Activated naive CD8-positive, alpha-beta T cell treated with anti-CD3 and anti-CD28 coated beads for 36 hours (primary cell): ENCODE data around the gene PFKP. TPM values are rescaled to one million over a fixed set of nuclear protein-coding genes. Genes with fewer than 3 reads are reported as not detected.

Source experiments
- DNase-seq: peaks from one replicate; pipeline ENCODE4 v3.0.0; 2021
- H3K27ac Mint-ChIP-seq: one replicate; pipeline ENCODE4 v1.8.0; 2022; ENCODE audit warnings: mild to moderate bottlenecking, moderate library complexity, mixed read lengths
- H3K27me3 Mint-ChIP-seq: one replicate; pipeline ENCODE4 v1.8.0; 2022; ENCODE audit warnings: mild to moderate bottlenecking, mixed read lengths
- H3K36me3 Mint-ChIP-seq: one replicate; pipeline ENCODE4 v1.8.0; 2021; ENCODE audit warnings: mild to moderate bottlenecking, mixed read lengths
- H3K4me1 Mint-ChIP-seq: one replicate; pipeline ENCODE4 v1.8.0; 2021; ENCODE audit warnings: mixed read lengths
- H3K4me3 Mint-ChIP-seq: one replicate; pipeline ENCODE4 v1.8.0; 2022; ENCODE audit warnings: mild to moderate bottlenecking, moderate library complexity, mixed read lengths
- H3K9me3 Mint-ChIP-seq: one replicate; pipeline ENCODE4 v1.8.0; 2022; ENCODE audit warnings: mixed read lengths
- total RNA-seq, 2 experiments: library from RNA; stranded (reverse); gene quantifications; one replicate each; pipeline ENCODE4 v1.2.3, GENCODE V29; 2021

Gene PFKP
- total RNA-seq, 2 experiments from 2014 or later, result 231 to 242 TPM

DNA sequence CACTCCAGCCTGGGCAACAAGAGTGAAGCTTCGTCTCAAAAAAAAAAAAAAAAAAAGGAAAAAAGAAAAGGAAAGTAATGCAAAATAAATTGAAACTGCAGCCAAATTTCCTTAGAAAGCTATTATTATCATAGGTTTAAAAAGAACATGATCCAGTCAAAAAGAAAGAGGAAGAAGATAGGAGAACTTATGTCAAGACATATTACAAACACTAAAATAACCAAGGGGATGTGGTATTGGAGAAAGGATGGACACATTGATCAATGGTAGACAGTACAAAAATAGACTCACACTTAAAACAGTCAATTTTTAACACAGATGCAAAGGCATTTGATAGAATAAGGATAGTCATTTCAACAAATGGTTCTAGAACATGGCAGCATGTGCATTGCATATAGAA lies 27.3 kb upstream of the PFKP start:
- Mint-ChIP-seq H3K27me3 (peaks cover 16% of the 10 kb centered on the region), H3K9me3 (peaks cover 6% of the 10 kb centered on the region)

GRCh38 chr10:3042589-3042988 lies 24.8 kb upstream of the PFKP start:
- no peaks in the 10 kb centered on the region for H3K4me1 Mint-ChIP-seq
- no peak overlapping the region for H3K27ac Mint-ChIP-seq
- H3K9me3 Mint-ChIP-seq, result peaks cover 5% of the 10 kb centered on the region
- H3K4me3 Mint-ChIP-seq, result no peak overlapping the region
- peaks cover 15% of the 10 kb centered on the region for H3K27me3 Mint-ChIP-seq
- DNase-seq, result no peak
- no peaks in the 10 kb centered on the region for H3K36me3 Mint-ChIP-seq

More for the DNA sequence above, 27.3 kb upstream of the PFKP start:
- no peak overlapping the region for H3K4me3 Mint-ChIP-seq
- DNase-seq, result no peak
- H3K36me3 Mint-ChIP-seq, result no peaks in the 10 kb centered on the region
- H3K4me1 Mint-ChIP-seq, result peaks cover 2% of the 10 kb centered on the region
- no peak overlapping the region for H3K27ac Mint-ChIP-seq

- Mint-ChIP-seq H3K27me3 (peaks cover 16% of the 10 kb centered on the region), H3K4me3 (no peak overlapping the region), H3K4me1 (no peaks in the 10 kb centered on the region), H3K9me3 (peaks cover 5% of the 10 kb centered on the region), H3K27ac (no peak overlapping the region), H3K36me3 (no peaks in the 10 kb centered on the region)
- DNase-seq, result peak; percentile 41
Observed at GRCh38 chr10:3043512-3044368, 23.6 kb upstream of the PFKP start.

DNA sequence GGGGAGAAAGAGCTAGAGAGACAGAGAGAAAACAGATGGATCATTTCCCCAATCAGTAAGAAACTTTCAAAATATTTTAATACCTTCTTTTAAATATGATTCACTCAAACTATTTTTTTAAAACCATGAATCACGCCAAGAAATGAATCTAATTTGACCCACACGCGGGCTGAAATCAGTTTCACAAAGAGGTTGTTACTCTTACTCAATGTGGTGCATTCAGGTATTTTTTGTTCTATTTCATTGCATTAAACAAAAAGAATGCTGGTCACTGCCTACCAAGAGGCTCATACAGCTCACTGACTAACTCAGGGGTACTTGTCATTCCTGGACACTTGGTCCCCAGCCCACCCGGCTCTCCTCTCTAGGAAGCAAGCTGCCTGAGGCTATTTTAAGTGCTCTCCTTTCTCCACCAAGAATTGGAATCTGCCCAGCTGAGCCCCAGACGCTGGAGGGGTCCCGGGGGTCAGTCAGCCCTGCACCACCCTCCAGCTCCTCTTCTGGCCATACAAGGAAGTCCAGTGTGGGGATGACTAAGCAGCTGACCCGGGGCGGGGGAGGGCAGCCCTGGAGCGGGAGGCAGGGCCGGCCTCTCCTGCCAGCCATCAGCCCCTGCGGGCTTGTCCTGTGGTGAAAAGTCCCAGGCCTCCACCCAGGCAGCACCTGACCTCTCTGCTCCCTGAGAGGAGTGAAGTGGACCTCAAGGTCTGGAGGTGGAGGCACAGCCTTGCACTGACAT lies 21.7 kb upstream of the PFKP start:
- Mint-ChIP-seq H3K4me1 (no peaks in the 10 kb centered on the region), H3K27ac (no peak overlapping the region), H3K27me3 (peaks cover 25% of the 10 kb centered on the region), H3K36me3 (no peaks in the 10 kb centered on the region), H3K9me3 (no peaks in the 10 kb centered on the region), H3K4me3 (no peak overlapping the region)
- no peak for DNase-seq

- H3K4me1 Mint-ChIP-seq, result no peaks in the 10 kb centered on the region
- H3K27me3 Mint-ChIP-seq, result peaks cover 25% of the 10 kb centered on the region
- H3K4me3 Mint-ChIP-seq, result no peak overlapping the region
- no peak for DNase-seq
- H3K27ac Mint-ChIP-seq, result no peak overlapping the region
- H3K36me3 Mint-ChIP-seq, result no peaks in the 10 kb centered on the region
- H3K9me3 Mint-ChIP-seq, result no peaks in the 10 kb centered on the region
Observed at GRCh38 chr10:3046210-3046779, 21.1 kb upstream of the PFKP start.

DNA sequence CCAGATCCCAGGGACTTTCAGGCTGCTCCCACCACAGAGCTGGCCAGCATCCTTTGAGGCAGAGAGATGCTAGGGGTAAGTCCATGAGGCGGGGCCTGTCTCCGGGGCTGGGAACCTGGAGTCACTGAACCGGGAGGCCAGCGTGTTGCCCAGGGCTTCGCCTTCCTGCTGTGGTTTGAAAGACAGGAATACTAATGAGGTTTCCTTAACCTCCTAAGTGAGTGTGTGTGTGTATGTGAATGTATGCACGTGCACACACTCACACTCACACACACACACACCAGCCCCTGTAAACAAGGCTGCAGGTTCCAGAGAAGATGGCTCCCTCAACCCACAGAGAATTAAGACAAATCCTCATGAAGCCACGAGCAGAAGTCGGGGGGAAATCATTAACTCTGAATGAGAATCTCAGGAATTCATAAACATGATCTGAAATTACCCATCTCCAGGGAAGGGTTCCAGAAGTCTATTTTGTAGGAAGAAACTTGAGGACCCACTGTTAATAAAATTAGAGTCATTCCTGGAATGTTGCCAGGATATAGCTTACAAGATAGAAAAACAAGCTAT lies 20.3 kb upstream of the PFKP start:
- Mint-ChIP-seq H3K27ac (no peak overlapping the region), H3K9me3 (no peaks in the 10 kb centered on the region), H3K4me3 (no peak overlapping the region), H3K27me3 (peaks cover 25% of the 10 kb centered on the region), H3K36me3 (no peaks in the 10 kb centered on the region), H3K4me1 (no peaks in the 10 kb centered on the region)
- no peak for DNase-seq

GRCh38 chr10:3047596-3047995 lies 19.8 kb upstream of the PFKP start:
- Mint-ChIP-seq H3K4me3 (no peak overlapping the region), H3K9me3 (no peaks in the 10 kb centered on the region), H3K27ac (no peak overlapping the region), H3K27me3 (peaks cover 25% of the 10 kb centered on the region), H3K36me3 (no peaks in the 10 kb centered on the region), H3K4me1 (no peaks in the 10 kb centered on the region)
- no peak for DNase-seq

DNA sequence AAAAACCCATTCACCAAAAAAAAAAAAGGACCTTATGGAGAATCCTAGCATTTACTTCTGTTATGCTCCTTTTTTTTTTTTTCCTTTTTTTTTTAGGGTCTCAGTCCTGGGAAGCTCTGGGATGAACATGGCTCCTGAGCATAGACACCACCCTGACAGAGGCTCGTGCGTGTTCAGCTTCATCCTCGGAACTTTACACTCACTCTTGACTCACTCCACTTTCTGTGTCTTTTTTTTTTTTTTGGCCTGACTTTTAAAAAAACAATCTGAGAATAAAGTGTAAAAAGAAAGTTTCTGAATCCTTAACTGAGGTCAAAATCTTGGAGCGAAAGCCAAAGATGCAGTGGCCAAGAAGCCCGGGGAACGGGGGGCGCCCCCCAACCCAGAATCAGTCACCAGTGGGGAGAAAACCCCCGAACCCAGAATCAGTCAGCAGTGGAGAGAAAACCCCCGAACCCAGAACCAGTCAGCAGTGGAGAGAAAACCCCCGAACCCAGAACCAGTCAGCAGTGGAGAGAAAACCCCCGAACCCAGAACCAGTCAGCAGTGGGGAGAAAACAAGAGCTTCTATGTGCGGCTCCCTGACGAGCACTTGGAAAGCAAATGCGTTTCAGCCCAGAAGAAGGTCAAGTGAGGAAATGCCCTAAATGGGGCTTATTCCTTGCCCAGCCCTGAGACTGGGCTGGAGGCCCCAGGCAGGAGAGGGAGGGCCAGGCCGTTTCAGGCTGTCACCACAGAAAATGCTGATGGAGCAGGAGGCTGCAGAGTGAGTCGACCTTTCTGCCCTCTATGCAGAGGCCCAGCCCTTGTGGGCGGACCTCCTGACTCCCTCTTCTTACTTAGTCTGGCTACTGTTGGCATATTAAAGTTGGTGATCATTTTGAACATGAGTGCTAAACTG lies 19.0 kb upstream of the PFKP start:
- H3K9me3 Mint-ChIP-seq, result no peaks in the 10 kb centered on the region
- H3K27me3 Mint-ChIP-seq, result peaks cover 25% of the 10 kb centered on the region
- H3K36me3 Mint-ChIP-seq, result no peaks in the 10 kb centered on the region
- H3K4me3 Mint-ChIP-seq, result no peak overlapping the region
- H3K4me1 Mint-ChIP-seq, result no peaks in the 10 kb centered on the region
- no peak overlapping the region for H3K27ac Mint-ChIP-seq
- no peak for DNase-seq

- H3K4me1 Mint-ChIP-seq, result peaks cover 2% of the 10 kb centered on the region
- H3K27me3 Mint-ChIP-seq, result peaks cover 36% of the 10 kb centered on the region
- H3K9me3 Mint-ChIP-seq, result no peaks in the 10 kb centered on the region
- DNase-seq, result no peak
- no peak overlapping the region for H3K27ac Mint-ChIP-seq
- no peak overlapping the region for H3K4me3 Mint-ChIP-seq
- H3K36me3 Mint-ChIP-seq, result no peaks in the 10 kb centered on the region
Observed at GRCh38 chr10:3051692-3052091, 15.7 kb upstream of the PFKP start.

DNA sequence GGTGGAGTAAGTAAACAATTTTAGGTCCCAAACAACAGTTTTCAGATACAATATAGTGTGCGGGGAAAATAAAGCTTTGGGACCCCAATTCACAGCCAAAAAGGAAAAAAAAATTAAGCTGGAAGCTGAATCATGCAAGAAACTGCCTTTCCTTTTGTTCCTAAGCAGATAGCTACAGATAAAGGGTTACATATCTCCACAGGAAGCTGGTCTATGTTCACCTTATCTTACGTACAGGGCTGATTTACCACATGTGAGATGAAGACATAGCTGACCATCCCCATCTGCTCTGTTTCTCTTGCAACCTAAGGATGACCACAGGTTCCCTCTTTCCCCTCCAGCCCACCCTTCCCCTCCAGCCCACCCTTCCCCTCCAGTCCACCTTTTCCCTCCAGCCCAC lies 14.2 kb upstream of the PFKP start:
- no peak overlapping the region for H3K4me3 Mint-ChIP-seq
- H3K36me3 Mint-ChIP-seq, result no peaks in the 10 kb centered on the region
- no peak for DNase-seq
- H3K27ac Mint-ChIP-seq, result no peak overlapping the region
- peaks cover 30% of the 10 kb centered on the region for H3K27me3 Mint-ChIP-seq
- H3K4me1 Mint-ChIP-seq, result peaks cover 2% of the 10 kb centered on the region
- no peaks in the 10 kb centered on the region for H3K9me3 Mint-ChIP-seq

DNA sequence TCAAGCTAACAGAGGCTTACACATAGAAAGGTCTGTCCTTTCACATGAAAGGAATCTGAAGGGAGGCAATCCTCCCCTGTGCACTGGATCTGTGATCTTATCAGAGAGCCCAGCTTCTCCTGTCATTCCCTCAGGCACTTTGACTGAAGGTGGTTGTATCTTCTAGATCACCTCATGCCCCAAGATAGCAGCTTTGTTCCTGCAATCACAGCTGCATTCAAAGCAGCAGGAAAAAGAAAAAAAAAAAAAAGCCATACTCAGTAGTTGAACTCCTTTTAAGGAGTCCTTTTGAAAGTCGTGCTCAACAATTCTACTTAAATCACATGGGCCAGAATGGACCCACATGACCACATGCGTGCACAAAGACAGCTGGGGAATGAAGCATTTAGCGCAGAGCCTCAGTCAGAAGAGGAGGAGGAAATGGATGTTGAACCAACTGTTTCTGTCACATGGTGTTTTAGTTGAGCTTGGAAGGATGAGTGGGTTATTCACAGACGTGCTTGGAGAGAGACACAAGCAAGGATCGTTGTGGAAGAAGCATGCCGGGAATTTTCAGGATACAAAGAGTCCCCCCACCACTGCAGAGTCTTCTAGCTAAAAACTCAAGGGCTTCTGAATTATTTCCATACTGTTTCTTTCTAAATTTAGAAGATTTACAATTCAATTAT lies 13.0 kb upstream of the PFKP start:
- H3K36me3 Mint-ChIP-seq, result no peaks in the 10 kb centered on the region
- no peaks in the 10 kb centered on the region for H3K9me3 Mint-ChIP-seq
- DNase-seq, result no peak
- no peak overlapping the region for H3K27ac Mint-ChIP-seq
- peaks cover 27% of the 10 kb centered on the region for H3K27me3 Mint-ChIP-seq
- no peak overlapping the region for H3K4me3 Mint-ChIP-seq
- H3K4me1 Mint-ChIP-seq, result peaks cover 2% of the 10 kb centered on the region

GRCh38 chr10:3054851-3055199 lies 12.5 kb upstream of the PFKP start:
- peaks cover 24% of the 10 kb centered on the region for H3K27me3 Mint-ChIP-seq
- H3K4me1 Mint-ChIP-seq, result peaks cover 2% of the 10 kb centered on the region
- no peak overlapping the region for H3K27ac Mint-ChIP-seq
- H3K36me3 Mint-ChIP-seq, result no peaks in the 10 kb centered on the region
- H3K9me3 Mint-ChIP-seq, result no peaks in the 10 kb centered on the region
- DNase-seq, result no peak
- no peak overlapping the region for H3K4me3 Mint-ChIP-seq

- H3K27ac Mint-ChIP-seq, result no peak overlapping the region
- DNase-seq, result no peak
- peaks cover 2% of the 10 kb centered on the region for H3K4me1 Mint-ChIP-seq
- H3K36me3 Mint-ChIP-seq, result no peaks in the 10 kb centered on the region
- H3K9me3 Mint-ChIP-seq, result no peaks in the 10 kb centered on the region
- H3K4me3 Mint-ChIP-seq, result no peak overlapping the region
- peaks cover 17% of the 10 kb centered on the region for H3K27me3 Mint-ChIP-seq
Observed at GRCh38 chr10:3056280-3057037, 10.9 kb upstream of the PFKP start.
